ENCODE data around the gene TIMM50. TPM values are rescaled to one million over a fixed set of nuclear protein-coding genes. Genes with fewer than 3 reads are reported as not detected.

Gene TIMM50
- total RNA-seq, 1 donor from 2014 or later = 68.9 TPM

GRCh38 chr19:39470724-39471339 lies 9.8 kb upstream of the TIMM50 start:
- ATAC-seq (ENCODE audit: low read depth) = no peak
- H3K27me3 Mint-ChIP-seq = no peaks in the 10 kb centered on the region
- ChIA-PET CTCF (interaction anchor here (1.2 kb wide), 1 partner anchor 32 kb away, joined by 3 read pairs; no protein-coding TSS in a partner anchor), POLR2A (no interaction called here)
- H3K36me3 Mint-ChIP-seq (ENCODE audit: low read depth) = peaks cover 89% of the 10 kb centered on the region
- peak overlapping the region; percentile 46 for H3K27ac Mint-ChIP-seq
- TF ChIP-seq CTCF (IDR thresholded peaks at IDR 0.05) = no peak
- H3K4me1 Mint-ChIP-seq = no peaks in the 10 kb centered on the region
- H3K9me3 Mint-ChIP-seq = no peaks in the 10 kb centered on the region
- no peak overlapping the region for H3K4me3 Mint-ChIP-seq
- intact Hi-C loops (cut with micrococcal nuclease) = no loop called here
- no peak for DNase-seq

- Mint-ChIP-seq H3K27me3 (no peaks in the 10 kb centered on the region), H3K4me3 (no peak overlapping the region), H3K36me3 (ENCODE audit: low read depth) (peaks cover 90% of the 10 kb centered on the region), H3K4me1 (no peaks in the 10 kb centered on the region), H3K27ac (no peak overlapping the region), H3K9me3 (no peaks in the 10 kb centered on the region)
- ChIA-PET CTCF (interaction anchor here (1.2 kb wide), 1 partner anchor 31 kb away, joined by 3 read pairs; no protein-coding TSS in a partner anchor), POLR2A (no interaction called here)
- intact Hi-C loops (cut with micrococcal nuclease) = no loop called here
- TF ChIP-seq CTCF (IDR thresholded peaks at IDR 0.05) = no peak
- ATAC-seq (ENCODE audit: low read depth) (no peak), DNase-seq (no peak)
Measured at GRCh38 chr19:39471756-39472536, 8.7 kb upstream of the TIMM50 start.

- Mint-ChIP-seq H3K4me3 (no peak overlapping the region), H3K27me3 (no peaks in the 10 kb centered on the region), H3K4me1 (no peaks in the 10 kb centered on the region), H3K9me3 (no peaks in the 10 kb centered on the region), H3K36me3 (ENCODE audit: low read depth) (peaks cover 88% of the 10 kb centered on the region), H3K27ac (no peak overlapping the region)
- no peak for TF ChIP-seq CTCF (IDR thresholded peaks at IDR 0.05)
- ChIA-PET CTCF (no interaction called here), POLR2A (no interaction called here)
- DNase-seq = no peak
- intact Hi-C loops (cut with micrococcal nuclease) = no loop called here
- no peak for ATAC-seq (ENCODE audit: low read depth)
Measured at GRCh38 chr19:39472746-39473442, 7.7 kb upstream of the TIMM50 start.

GRCh38 chr19:39473443-39473960 lies 7.1 kb upstream of the TIMM50 start:
- ChIA-PET POLR2A (interaction anchor here (0.9 kb wide), 1 partner anchor 59 kb away, joined by 3 read pairs; the partner anchor contains the start of gene EID2B), CTCF (interaction anchor here (0.6 to 1.7 kb wide), 9 partner anchors 8 to 213 kb away, joined by 3 to 17 read pairs (median 3); partner anchors contain the start of gene EID2B)
- no peaks in the 10 kb centered on the region for H3K9me3 Mint-ChIP-seq
- no peak for TF ChIP-seq CTCF (IDR thresholded peaks at IDR 0.05)
- no peaks in the 10 kb centered on the region for H3K4me1 Mint-ChIP-seq
- no peak for DNase-seq
- H3K36me3 Mint-ChIP-seq (ENCODE audit: low read depth) = peaks cover 82% of the 10 kb centered on the region
- H3K4me3 Mint-ChIP-seq = no peak overlapping the region
- intact Hi-C loops (cut with micrococcal nuclease) = no loop called here
- no peak overlapping the region for H3K27ac Mint-ChIP-seq
- ATAC-seq (ENCODE audit: low read depth) = no peak
- H3K27me3 Mint-ChIP-seq = no peaks in the 10 kb centered on the region
